Naive thymus-derived CD4-positive, alpha-beta T cell (primary cell): ENCODE results near the gene FGFR4. TPM values are rescaled to one million over a fixed set of nuclear protein-coding genes. Genes with fewer than 3 reads are reported as not detected.
A peak's percentile ranks its signal among the peaks of the same experiment; 100 is the strongest.

Experiments used
- ATAC-seq: fragments of 150-1000 bp; cut with Tn5 transposase; 2 replicates; pipeline ENCODE4 v1.10.0; 2021; ENCODE audit warnings: mild to moderate bottlenecking, moderate library complexity
- CTCF ChIA-PET: fragments of 350-600 bp; sonication (Branson Sonifier 250); formaldehyde crosslinking; loops from one replicate; lab custom pipeline; 2021; ENCODE audit warnings: antibody characterized with exemption; lab: Charles Lee
- POLR2A ChIA-PET: fragments of 350-600 bp; sonication (Branson Sonifier 250); formaldehyde crosslinking; loops from one replicate; lab custom pipeline; 2021; ENCODE audit warnings: antibody characterized with exemption, inconsistent platforms; lab: Charles Lee
- DNase-seq, 9 donors: peaks; one replicate each; pipeline versions ENCODE4 v3.0.0 to v3.0.0-alpha.2; 2020 to 2022; ENCODE audit warnings: mixed read lengths in 1 of 9
- H3K27ac ChIP-seq: one replicate; pipeline ENCODE4 v1.7.0; 2013; ENCODE audit warnings: mild to moderate bottlenecking, low read depth, low read length, moderate library complexity
- H3K27me3 ChIP-seq, 2 donors: one replicate each; pipeline ENCODE4 v1.7.0; 2013; ENCODE audit warnings: low read length in 2 of 2, mild to moderate bottlenecking in 2 of 2, moderate library complexity in 2 of 2; ENCODE audit not compliant: control insufficient read depth in 2 of 2, insufficient read depth in 2 of 2
- H3K36me3 ChIP-seq, 3 experiments: 1 replicate in 2 of 3; 2 replicates in 1 of 3; pipeline ENCODE4 v1.7.0; 2013; ENCODE audit warnings: low read length in 3 of 3, mild to moderate bottlenecking in 3 of 3, moderate library complexity in 1 of 3; ENCODE audit not compliant: insufficient read depth in 3 of 3, control insufficient read depth in 2 of 3
- H3K4me1 ChIP-seq, 2 donors: one replicate each; pipeline ENCODE4 v1.7.0; 2013; ENCODE audit warnings: low read length in 2 of 2, mild to moderate bottlenecking in 2 of 2, moderate library complexity in 1 of 2; ENCODE audit not compliant: control insufficient read depth in 2 of 2, insufficient read depth in 2 of 2
- H3K4me3 ChIP-seq: 2 replicates; pipeline ENCODE4 v1.7.0; 2013; ENCODE audit warnings: mild to moderate bottlenecking, low read length
- H3K9me3 ChIP-seq, 3 experiments: 1 replicate in 2 of 3; 2 replicates in 1 of 3; pipeline ENCODE4 v1.7.0; 2013; ENCODE audit warnings: low read length in 3 of 3; ENCODE audit not compliant: control insufficient read depth in 2 of 3
- H3K27ac Mint-ChIP-seq, 9 donors: one replicate each; pipeline ENCODE4 v1.8.0; 2020 to 2022; ENCODE audit warnings: mixed read lengths in 9 of 9, mild to moderate bottlenecking in 8 of 9, moderate library complexity in 5 of 9, inconsistent platforms in 2 of 9
- H3K27me3 Mint-ChIP-seq, 5 donors: one replicate each; pipeline ENCODE4 v1.8.0; 2021 to 2022; ENCODE audit warnings: mixed read lengths in 5 of 5, mild to moderate bottlenecking in 1 of 5
- H3K36me3 Mint-ChIP-seq, 5 donors: one replicate each; pipeline ENCODE4 v1.8.0; 2020 to 2022; ENCODE audit warnings: mixed read lengths in 5 of 5, mild to moderate bottlenecking in 3 of 5, inconsistent platforms in 1 of 5
- H3K4me1 Mint-ChIP-seq, 7 donors: one replicate each; pipeline ENCODE4 v1.8.0; 2020 to 2022; ENCODE audit warnings: mixed read lengths in 7 of 7, mild to moderate bottlenecking in 3 of 7, inconsistent platforms in 1 of 7
- H3K4me3 Mint-ChIP-seq, 10 donors: one replicate each; pipeline ENCODE4 v1.8.0; 2020 to 2022; ENCODE audit warnings: mild to moderate bottlenecking in 10 of 10, mixed read lengths in 10 of 10, moderate library complexity in 6 of 10, inconsistent platforms in 2 of 10
- H3K9me3 Mint-ChIP-seq, 11 donors: one replicate each; pipeline ENCODE4 v1.8.0; 2020 to 2022; ENCODE audit warnings: mixed read lengths in 11 of 11, mild to moderate bottlenecking in 4 of 11, inconsistent platforms in 1 of 11, moderate library complexity in 1 of 11
- intact Hi-C, 2 donors: fragments of 100-400 bp; cut with micrococcal nuclease; formaldehyde crosslinking; loops; one replicate each; pipeline ENCODE4 v1.15.1; 2023
- polyA plus RNA-seq, 2 donors: library from polyadenylated mRNA; unstranded; fragments of 300-500 nt; fragmentation: Illumina TruSeq; gene quantifications; one replicate each; pipeline ENCODE4 v1.2.3, GENCODE V29; 2021
- total RNA-seq, 6 experiments: library from RNA in 5 of 6; stranded (reverse) in 5 of 6; gene quantifications; 1 replicate in 5 of 6; 2 replicates in 1 of 6; pipeline ENCODE4 v1.2.3 and lab custom pipeline; 2021 to 2026

FGFR4 gene
- total and polyA plus RNA-seq, 7 experiments from 2014 or later, result 0.20 to 3.6 (median 1.4) TPM

DNA sequence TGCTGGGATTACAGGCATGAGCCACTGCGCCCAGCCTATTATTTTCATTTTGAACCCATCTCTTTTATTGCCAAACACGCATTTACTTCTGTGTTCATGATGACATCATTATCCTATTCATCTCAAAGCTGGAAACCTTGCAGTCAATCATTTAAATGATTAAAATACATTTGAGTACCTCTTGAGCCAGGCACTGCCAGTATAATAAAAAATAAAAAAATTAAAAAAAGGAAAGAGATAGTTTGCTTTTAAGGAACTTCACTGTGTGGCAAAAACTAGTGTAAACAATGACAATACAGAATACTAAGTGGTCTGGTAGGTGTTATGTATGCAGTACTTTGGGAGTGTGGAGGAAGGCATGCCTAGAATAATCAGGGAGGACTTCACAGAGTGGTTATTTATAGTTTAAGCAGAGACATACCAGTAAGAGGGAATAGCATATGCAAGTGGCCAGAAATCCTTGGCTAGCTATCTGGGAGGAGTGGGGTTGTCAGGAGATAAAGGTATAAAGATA lies 55.4 kb downstream of the FGFR4 start:
- H3K4me3 Mint-ChIP-seq, result peak overlapping the region in 4 of 10 donors; percentile 20 to 70 (median 48)
- peaks cover 11 to 23% of the 10 kb centered on the region in 2 donors for H3K4me1 ChIP-seq
- H3K36me3 Mint-ChIP-seq, result peaks cover 3 to 30% (median 25%) of the 10 kb centered on the region in 5 donors
- no peaks in the 10 kb centered on the region for H3K9me3 ChIP-seq
- peaks cover 25 to 61% (median 48%) of the 10 kb centered on the region in 7 donors for H3K4me1 Mint-ChIP-seq
- ChIA-PET POLR2A (interaction anchor here (0.7 kb wide), 2 partner anchors 27 to 1062 kb away, joined by 3 read pairs; partner anchors contain the start of gene HNRNPAB), CTCF (interaction anchor here (1.5 kb wide), 1 partner anchor 28 kb away, joined by 3 read pairs; no protein-coding TSS in a partner anchor)
- no peaks in the 10 kb centered on the region for H3K27me3 Mint-ChIP-seq
- no peaks in the 10 kb centered on the region for H3K27me3 ChIP-seq
- H3K27ac Mint-ChIP-seq, result peak overlapping the region in 4 of 9 donors; percentile 14 to 47 (median 43)
- H3K36me3 ChIP-seq, result peaks cover 4 to 34% (median 4%) of the 10 kb centered on the region in 3 experiments
- no peak overlapping the region for H3K4me3 ChIP-seq
- no peak overlapping the region for H3K27ac ChIP-seq
- H3K9me3 Mint-ChIP-seq, result no peaks in the 10 kb centered on the region
- ATAC-seq (no peak), DNase-seq (no peak)
- intact Hi-C loops, result no loop called here

DNA sequence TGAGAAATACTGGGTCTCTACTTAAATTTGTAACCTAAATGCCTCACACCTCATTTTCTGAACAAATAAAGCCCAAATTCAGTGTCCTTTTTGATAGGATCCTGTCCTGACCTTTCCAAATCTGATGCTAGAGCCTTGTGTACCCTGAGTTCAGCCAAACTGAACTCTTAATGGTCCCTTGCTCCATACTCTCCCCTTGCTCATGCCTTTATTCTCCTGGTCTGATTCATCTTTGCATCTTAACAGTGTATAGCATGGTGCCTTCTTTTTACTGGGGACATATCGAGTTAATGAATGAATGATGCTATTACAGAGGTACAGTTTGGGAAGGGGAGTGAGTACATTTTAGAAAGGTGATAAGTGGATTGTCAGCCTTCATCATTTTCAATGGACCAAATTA lies 56.1 kb downstream of the FGFR4 start:
- POLR2A ChIA-PET, result no interaction called here
- H3K4me3 ChIP-seq, result no peak overlapping the region
- H3K4me3 Mint-ChIP-seq, result peak overlapping the region in 5 of 10 donors; percentile 0 to 37 (median 20)
- intact Hi-C loops, result no loop called here
- no peaks in the 10 kb centered on the region for H3K27me3 Mint-ChIP-seq
- H3K27me3 ChIP-seq, result no peaks in the 10 kb centered on the region
- DNase-seq, result no peak
- peaks cover 5 to 17% of the 10 kb centered on the region in 2 donors for H3K4me1 ChIP-seq
- no peaks in the 10 kb centered on the region for H3K9me3 Mint-ChIP-seq
- no peak overlapping the region for H3K27ac ChIP-seq
- no peak for ATAC-seq
- peak overlapping the region in 2 of 9 donors; percentile 23 to 37 for H3K27ac Mint-ChIP-seq
- CTCF ChIA-PET, result interaction anchor here (1.5 kb wide), 1 partner anchor 29 kb away, joined by 3 read pairs; no protein-coding TSS in a partner anchor
- H3K36me3 Mint-ChIP-seq, result peaks cover 4 to 30% (median 28%) of the 10 kb centered on the region in 5 donors
- H3K36me3 ChIP-seq, result peaks cover 0 to 41% (median 4%) of the 10 kb centered on the region in 3 experiments
- H3K4me1 Mint-ChIP-seq, result peaks cover 25 to 59% (median 48%) of the 10 kb centered on the region in 7 donors
- no peaks in the 10 kb centered on the region for H3K9me3 ChIP-seq

DNA sequence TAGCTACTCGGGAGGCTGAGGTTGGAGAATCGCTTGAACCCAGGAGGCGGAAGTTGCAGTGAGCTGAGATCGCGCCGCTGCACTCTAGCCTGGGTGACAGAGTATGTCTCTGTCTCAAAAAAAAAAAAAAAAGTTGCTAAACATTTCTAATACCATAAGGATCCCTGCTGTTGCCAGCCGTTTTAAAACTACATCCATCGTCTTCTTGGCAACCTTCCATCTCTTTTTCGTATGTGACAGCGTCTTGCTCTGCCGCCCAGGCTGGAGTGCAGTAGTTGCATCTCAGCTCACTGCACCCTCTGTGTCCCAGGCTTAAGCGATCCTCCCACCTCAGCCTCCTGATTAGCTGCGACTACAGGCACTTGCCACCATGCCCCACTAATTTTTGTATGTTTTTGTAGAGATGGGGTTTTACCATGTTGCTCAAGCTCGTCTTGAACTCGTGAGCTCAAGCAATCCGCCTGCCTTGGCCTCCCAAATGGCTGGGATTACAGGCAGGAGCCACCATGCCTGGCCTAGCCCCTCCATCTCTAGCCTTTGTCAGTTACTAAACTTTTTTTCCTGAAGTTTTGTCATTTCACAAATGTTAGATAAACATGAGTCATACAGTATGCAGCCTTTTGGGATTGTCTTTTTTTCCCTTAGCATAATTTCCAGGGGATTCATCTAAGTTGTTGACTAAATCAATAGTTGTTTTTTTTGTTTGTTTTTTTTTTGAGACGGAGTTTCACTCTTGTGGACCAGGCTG lies 60.4 kb downstream of the FGFR4 start:
- no peak overlapping the region for H3K4me3 Mint-ChIP-seq
- CTCF ChIA-PET, result interaction anchor here (0.6 to 0.9 kb wide), 3 partner anchors 34 to 75 kb away, joined by 3 to 7 read pairs (median 3); no protein-coding TSS in a partner anchor
- POLR2A ChIA-PET, result interaction anchor here (1.9 kb wide), 1 partner anchor 13 kb away, joined by 6 read pairs; the partner anchor contains the start of gene NSD1

More for the DNA sequence above, 60.4 kb downstream of the FGFR4 start:
- DNase-seq (no peak), ATAC-seq (no peak)
- H3K27ac Mint-ChIP-seq, result peak overlapping the region in 3 of 9 donors; percentile 17 to 56 (median 51)
- H3K9me3 ChIP-seq, result no peaks in the 10 kb centered on the region
- H3K36me3 Mint-ChIP-seq, result peaks cover 4 to 14% (median 13%) of the 10 kb centered on the region in 5 donors
- no peaks in the 10 kb centered on the region for H3K27me3 Mint-ChIP-seq
- no peaks in the 10 kb centered on the region for H3K27me3 ChIP-seq
- H3K9me3 Mint-ChIP-seq, result no peaks in the 10 kb centered on the region
- H3K27ac ChIP-seq, result no peak overlapping the region
- H3K4me1 Mint-ChIP-seq, result peaks cover 7 to 32% (median 22%) of the 10 kb centered on the region in 7 donors
- no peak overlapping the region for H3K4me3 ChIP-seq
- no peaks in the 10 kb centered on the region for H3K4me1 ChIP-seq
- H3K36me3 ChIP-seq, result peaks cover 0 to 47% (median 4%) of the 10 kb centered on the region in 3 experiments
- intact Hi-C loops, result loop anchor here in 1 of 2 donors (5.0 kb wide), 1 partner anchor 35 kb away; no protein-coding TSS in a partner anchor

Other genes starting within 250 kb of the FGFR4 start
- 100 to 1,000 TPM in 1 of 5 experiments, 10 to 100 TPM in 1, 1 to 10 TPM in 2, under 1 TPM in 1; 0.27 to 118 (median 2.6) TPM for gene HK3, start 187.6 kb upstream of the FGFR4 start, total RNA-seq
- under 1 TPM in 1 of 2 donors, not detected in 1; 0.55 TPM for gene HK3, start 187.6 kb upstream of the FGFR4 start, polyA plus RNA-seq
- 10 to 100 TPM; 52.9 to 60.8 (median 59.9) TPM for gene UIMC1, start 80.1 kb upstream of the FGFR4 start, total RNA-seq
- gene UIMC1, start 80.1 kb upstream of the FGFR4 start, polyA plus RNA-seq, result 10 to 100 TPM; 17.5 to 37.0 TPM
- 10 to 100 TPM; 18.1 to 28.2 (median 24.0) TPM for gene ZNF346, start 64.2 kb upstream of the FGFR4 start, total RNA-seq
- gene ZNF346, start 64.2 kb upstream of the FGFR4 start, polyA plus RNA-seq, result 10 to 100 TPM; 13.4 to 23.9 TPM
- gene NSD1, start 46.9 kb downstream of the FGFR4 start, total RNA-seq, result 100 to 1,000 TPM; 105 to 126 (median 117) TPM
- 10 to 100 TPM; 57.0 to 65.4 TPM for gene NSD1, start 46.9 kb downstream of the FGFR4 start, polyA plus RNA-seq
- gene RAB24, start 216.8 kb downstream of the FGFR4 start, total RNA-seq, result 10 to 100 TPM; 18.0 to 47.5 (median 24.3) TPM
- 10 to 100 TPM; 14.9 to 17.1 TPM for gene RAB24, start 216.8 kb downstream of the FGFR4 start, polyA plus RNA-seq
- 100 to 1,000 TPM in 1 of 5 experiments, 10 to 100 TPM in 4; 49.0 to 172 (median 57.2) TPM for gene PRELID1, start 216.9 kb downstream of the FGFR4 start, total RNA-seq
- 100 to 1,000 TPM; 155 to 177 TPM for gene PRELID1, start 216.9 kb downstream of the FGFR4 start, polyA plus RNA-seq
- 10 to 100 TPM in 4 of 5 experiments, 1 to 10 TPM in 1; 8.8 to 39.8 (median 18.3) TPM for gene MXD3, start 225.0 kb downstream of the FGFR4 start, total RNA-seq
- gene MXD3, start 225.0 kb downstream of the FGFR4 start, polyA plus RNA-seq, result under 1 TPM; 0.63 to 0.75 TPM